Glutamatergic neuron (in vitro differentiated cells): ENCODE data around the gene MCAM. TPM values are rescaled to one million over a fixed set of nuclear protein-coding genes. Genes with fewer than 3 reads are reported as not detected.

Experiments used
- DNase-seq: peaks from one replicate; pipeline ENCODE4 v3.0.0; 2022
- H3K27ac Mint-ChIP-seq: one replicate; pipeline ENCODE4 v1.8.0; 2020; ENCODE audit warnings: mild to moderate bottlenecking, mixed read lengths, inconsistent platforms; ENCODE audit not compliant: unreplicated experiment
- H3K27me3 Mint-ChIP-seq: one replicate; pipeline ENCODE4 v1.8.0; 2020; ENCODE audit warnings: mild to moderate bottlenecking, moderate library complexity, mixed read lengths, inconsistent platforms; ENCODE audit not compliant: unreplicated experiment
- H3K36me3 Mint-ChIP-seq: one replicate; pipeline ENCODE4 v1.8.0; 2020; ENCODE audit warnings: mild to moderate bottlenecking, mixed read lengths, inconsistent platforms; ENCODE audit not compliant: unreplicated experiment
- H3K4me1 Mint-ChIP-seq: one replicate; pipeline ENCODE4 v1.8.0; 2020; ENCODE audit warnings: mild to moderate bottlenecking, low read depth, mixed read lengths, inconsistent platforms; ENCODE audit not compliant: unreplicated experiment
- H3K4me3 Mint-ChIP-seq: one replicate; pipeline ENCODE4 v1.8.0; 2020; ENCODE audit warnings: mild to moderate bottlenecking, mixed read lengths, inconsistent platforms; ENCODE audit not compliant: unreplicated experiment
- H3K9me3 Mint-ChIP-seq: one replicate; pipeline ENCODE4 v1.8.0; 2020; ENCODE audit warnings: mild to moderate bottlenecking, moderate library complexity, mixed read lengths, inconsistent platforms; ENCODE audit not compliant: unreplicated experiment
- CTCF ChIP-seq: fragments of 200-600 bp; sonication (generic); IDR thresholded peaks from one replicate; pipeline ENCODE4 v1.5.0; 2021; ENCODE audit not compliant: partially characterized antibody, unreplicated experiment
- total RNA-seq: library from RNA; stranded (reverse); fragmentation: NEBNext Ultra II Directional; extraction: Animal tissue kit (Norgen Biotek cat#: 25700); gene quantifications from one replicate; pipeline ENCODE4 v1.2.1, GENCODE V29; 2021; ENCODE audit not compliant: unreplicated experiment

The MCAM gene
- total RNA-seq, 1 donor from 2014 or later, result 11.4 TPM

- Mint-ChIP-seq H3K36me3 (no peaks in the 10 kb centered on the region), H3K27ac (no peak overlapping the region), H3K4me1 (no peaks in the 10 kb centered on the region), H3K27me3 (peaks cover 16% of the 10 kb centered on the region), H3K9me3 (peaks cover 5% of the 10 kb centered on the region), H3K4me3 (no peak overlapping the region)
- DNase-seq, result no peak
- no peak for TF ChIP-seq CTCF
Observed at GRCh38 chr11:119344291-119345010, 27.5 kb upstream of the MCAM start.

GRCh38 chr11:119343726-119344125, 26.8 kb upstream of the MCAM start:
- H3K9me3 Mint-ChIP-seq, result peaks cover 5% of the 10 kb centered on the region
- H3K4me3 Mint-ChIP-seq, result no peak overlapping the region
- H3K36me3 Mint-ChIP-seq, result no peaks in the 10 kb centered on the region
- no peaks in the 10 kb centered on the region for H3K4me1 Mint-ChIP-seq
- TF ChIP-seq CTCF, result no peak
- H3K27ac Mint-ChIP-seq, result no peak overlapping the region
- no peak for DNase-seq
- H3K27me3 Mint-ChIP-seq, result peaks cover 19% of the 10 kb centered on the region

GRCh38 chr11:119342362-119343130, 25.6 kb upstream of the MCAM start:
- Mint-ChIP-seq H3K27ac (no peak overlapping the region), H3K9me3 (peaks cover 5% of the 10 kb centered on the region), H3K4me1 (peaks cover 3% of the 10 kb centered on the region), H3K27me3 (peaks cover 19% of the 10 kb centered on the region), H3K36me3 (no peaks in the 10 kb centered on the region), H3K4me3 (no peak overlapping the region)
- DNase-seq, result no peak
- no peak for TF ChIP-seq CTCF

- DNase-seq, result no peak
- H3K27ac Mint-ChIP-seq, result no peak overlapping the region
- peaks cover 5% of the 10 kb centered on the region for H3K4me1 Mint-ChIP-seq
- no peak overlapping the region for H3K4me3 Mint-ChIP-seq
- TF ChIP-seq CTCF, result no peak
- peaks cover 5% of the 10 kb centered on the region for H3K9me3 Mint-ChIP-seq
- H3K36me3 Mint-ChIP-seq, result no peaks in the 10 kb centered on the region
- peaks cover 17% of the 10 kb centered on the region for H3K27me3 Mint-ChIP-seq
Observed at GRCh38 chr11:119342023-119342300, 25.0 kb upstream of the MCAM start.
